ENCODE results near the gene SHOX. TPM values are rescaled to one million over a fixed set of nuclear protein-coding genes. Genes with fewer than 3 reads are reported as not detected.

The SHOX gene
- total RNA-seq, 1 donor from 2014 or later: not detected

GRCh38 chrX:640641-641040, 10.1 kb downstream of the SHOX start:
- Mint-ChIP-seq H3K27me3 (ENCODE audit: insufficient read depth, low read depth) (peaks cover 66% of the 10 kb centered on the region), H3K4me3 (no peak overlapping the region), H3K4me1 (peaks cover 13% of the 10 kb centered on the region), H3K27ac (no peak overlapping the region), H3K36me3 (no peaks in the 10 kb centered on the region), H3K9me3 (peaks cover 1% of the 10 kb centered on the region)
- peaks cover 65% of the 10 kb centered on the region for H4K20me1 ChIP-seq (ENCODE audit: low read depth)
- H2AFZ ChIP-seq (replicated peaks): no peak overlapping the region
- peaks cover 9% of the 10 kb centered on the region for H3K4me1 ChIP-seq
- no peak overlapping the region for H3K4me2 ChIP-seq
- no peaks in the 10 kb centered on the region for H3K9me3 ChIP-seq (ENCODE audit: low read depth)
- no peak overlapping the region for H3K9ac ChIP-seq
- no peak overlapping the region for H3K4me3 ChIP-seq
- no peak overlapping the region for H3K27ac ChIP-seq
- TF ChIP-seq EZH2 (IDR thresholded peaks at IDR 0.05) (peak; percentile 12), CTCF (IDR thresholded peaks at IDR 0.05) (no peak)
- no peaks in the 10 kb centered on the region for H3K79me2 ChIP-seq (ENCODE audit: low read depth)
- no peaks in the 10 kb centered on the region for H3K36me3 ChIP-seq
- DNase-seq (ENCODE audit: low spot score): no peak
- peaks cover 4% of the 10 kb centered on the region for H3F3A ChIP-seq (ENCODE audit: low read depth)
- peaks cover 99% of the 10 kb centered on the region for H3K27me3 ChIP-seq

GRCh38 chrX:641671-642435, 11.3 kb downstream of the SHOX start:
- Histone ChIP-seq H3K9me3 (ENCODE audit: low read depth) (no peaks in the 10 kb centered on the region), H2AFZ (replicated peaks) (no peak overlapping the region), H3K27me3 (peaks cover 100% of the 10 kb centered on the region), H3K4me2 (no peak overlapping the region), H3K27ac (no peak overlapping the region), H3K9ac (no peak overlapping the region), H3K4me3 (no peak overlapping the region), H3K36me3 (no peaks in the 10 kb centered on the region), H4K20me1 (ENCODE audit: low read depth) (peaks cover 60% of the 10 kb centered on the region), H3K4me1 (peaks cover 9% of the 10 kb centered on the region), H3K79me2 (ENCODE audit: low read depth) (no peaks in the 10 kb centered on the region), H3F3A (ENCODE audit: low read depth) (peaks cover 4% of the 10 kb centered on the region)
- DNase-seq (ENCODE audit: low spot score): no peak
- Mint-ChIP-seq H3K9me3 (no peaks in the 10 kb centered on the region), H3K27ac (no peak overlapping the region), H3K36me3 (no peaks in the 10 kb centered on the region), H3K4me3 (no peak overlapping the region), H3K4me1 (peaks cover 13% of the 10 kb centered on the region), H3K27me3 (ENCODE audit: insufficient read depth, low read depth) (peaks cover 73% of the 10 kb centered on the region)
- peak; percentile 95 for TF ChIP-seq EZH2 (IDR thresholded peaks at IDR 0.05)
- peak; percentile 95 for TF ChIP-seq EZH2phosphoT487 (IDR thresholded peaks at IDR 0.05)
- TF ChIP-seq CTCF (IDR thresholded peaks at IDR 0.05): no peak

GRCh38 chrX:642436-643240, 12.0 kb downstream of the SHOX start:
- Histone ChIP-seq H3K27ac (no peak overlapping the region), H3K27me3 (peaks cover 94% of the 10 kb centered on the region), H3F3A (ENCODE audit: low read depth) (peaks cover 4% of the 10 kb centered on the region), H3K4me2 (no peak overlapping the region), H3K9ac (no peak overlapping the region), H3K4me1 (peaks cover 9% of the 10 kb centered on the region), H3K79me2 (ENCODE audit: low read depth) (no peaks in the 10 kb centered on the region), H4K20me1 (ENCODE audit: low read depth) (peaks cover 52% of the 10 kb centered on the region), H2AFZ (replicated peaks) (no peak overlapping the region), H3K9me3 (ENCODE audit: low read depth) (no peaks in the 10 kb centered on the region), H3K4me3 (no peak overlapping the region), H3K36me3 (no peaks in the 10 kb centered on the region)
- Mint-ChIP-seq H3K9me3 (no peaks in the 10 kb centered on the region), H3K4me1 (peaks cover 9% of the 10 kb centered on the region), H3K27ac (no peak overlapping the region), H3K36me3 (no peaks in the 10 kb centered on the region), H3K27me3 (ENCODE audit: insufficient read depth, low read depth) (peaks cover 65% of the 10 kb centered on the region), H3K4me3 (no peak overlapping the region)
- no peak for DNase-seq (ENCODE audit: low spot score)
- TF ChIP-seq EZH2phosphoT487 (IDR thresholded peaks at IDR 0.05) (peak; percentile 93), CTCF (IDR thresholded peaks at IDR 0.05) (no peak), EZH2 (IDR thresholded peaks at IDR 0.05) (peak; percentile 94)

Measured in neural progenitor cell (in vitro differentiated cells).